Neural progenitor cell (in vitro differentiated cells): ENCODE results near the gene GREM1.

Source experiments
- CTCF ChIP-seq: fragments of 200-600 bp; sonication (generic); IDR thresholded peaks from 2 replicates; pipeline ENCODE4 v1.5.1; 2017; ENCODE audit warnings: antibody characterized with exemption, mild to moderate bottlenecking
- EZH2phosphoT487 ChIP-seq: fragments of 200-600 bp; sonication (generic); IDR thresholded peaks from 2 replicates; pipeline ENCODE4 v1.6.1; 2017; ENCODE audit warnings: antibody characterized with exemption

DNA sequence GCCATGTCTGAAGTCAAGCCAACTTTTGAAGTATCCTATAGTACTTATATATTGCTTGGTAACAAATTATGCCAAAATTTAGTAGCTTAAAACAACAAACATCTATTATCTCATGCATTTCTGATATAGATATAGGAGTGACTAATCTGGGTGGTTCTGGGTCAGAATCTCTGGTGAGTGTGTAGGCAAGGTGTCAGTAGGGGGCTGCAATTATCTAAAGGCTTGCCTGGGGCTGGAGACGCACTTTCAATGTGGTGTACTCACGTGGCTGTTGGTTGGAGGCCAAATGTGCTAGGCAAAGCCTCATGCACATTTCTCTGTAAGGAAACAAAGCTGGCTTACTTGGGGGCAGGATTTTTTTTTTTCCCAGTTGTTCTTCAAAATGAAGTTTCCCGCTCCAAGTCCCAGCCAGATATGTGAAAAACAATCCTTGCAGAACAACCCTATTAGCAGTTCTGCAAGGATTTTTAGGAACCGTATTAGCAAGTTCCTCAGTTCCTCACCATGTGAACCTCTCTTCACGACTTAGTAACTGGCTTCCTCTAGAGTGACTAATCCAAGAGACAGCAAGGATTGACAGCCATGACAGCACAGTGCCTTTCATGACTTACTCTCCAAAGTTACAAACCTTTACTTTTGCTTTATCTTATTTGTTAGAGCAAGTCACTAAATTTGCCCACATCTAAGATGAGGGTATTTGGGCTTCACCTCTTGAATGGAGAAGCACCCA is 25.8 kb downstream of the GREM1 start:
- TF ChIP-seq EZH2phosphoT487 (no peak), CTCF (no peak)
